PC-3 (cell line): ENCODE measurements around the gene SELENOK. TPM values are rescaled to one million over a fixed set of nuclear protein-coding genes. Genes with fewer than 3 reads are reported as not detected.

ENCODE experiments used
- ATAC-seq: fragments of 200-7000 bp; cut with Tn5 transposase; 2 replicates; pipeline ENCODE4 v1.9.1; 2020; ENCODE audit warnings: mild to moderate bottlenecking, moderate library complexity
- BruUV-seq: library from RNA; stranded (reverse); fragments of 400-500 nt; replicated peaks from 2 replicates; lab custom pipeline; 2021; lab: Mats Ljungman, UMichigan
- CTCF ChIA-PET: fragments of 300-600 bp; sonication (Branson Sonifier 250); formaldehyde crosslinking; loops from one replicate; lab custom pipeline; 2022; ENCODE audit warnings: antibody characterized with exemption; lab: Charles Lee
- POLR2A ChIA-PET: fragments of 300-600 bp; sonication (Branson Sonifier 250); formaldehyde crosslinking; loops from one replicate; lab custom pipeline; 2022; ENCODE audit warnings: antibody characterized with exemption; ENCODE audit not compliant: unreplicated experiment; lab: Charles Lee
- DNase-seq: peaks from one replicate; pipeline ENCODE4 v3.0.0-alpha.2; 2015
- H2AFZ ChIP-seq: fragments of 300-600 bp; sonication (generic); 2 replicates; pipeline ENCODE4 v1.6.0; 2016; ENCODE audit warnings: antibody characterized with exemption, low read length
- H3F3A ChIP-seq: fragments of 300-600 bp; sonication (generic); one replicate; pipeline ENCODE4 v1.6.0; 2017; ENCODE audit warnings: antibody characterized with exemption, low read length, control low read depth, mild to moderate bottlenecking; ENCODE audit not compliant: unreplicated experiment
- H3K27ac ChIP-seq: fragments of 300-600 bp; sonication (generic); 2 replicates; pipeline ENCODE4 v1.5.1; 2016; ENCODE audit warnings: mild to moderate bottlenecking, low read length
- H3K27me3 ChIP-seq: fragments of 300-600 bp; sonication (generic); 2 replicates; pipeline ENCODE4 v1.6.1; 2016; ENCODE audit warnings: low read length, mixed read lengths
- H3K36me3 ChIP-seq: fragments of 300-600 bp; sonication (generic); 2 replicates; pipeline ENCODE4 v1.6.1; 2016; ENCODE audit warnings: low read depth, mixed run types, low read length, mixed read lengths
- H3K4me1 ChIP-seq: fragments of 300-600 bp; sonication (generic); 2 replicates; pipeline ENCODE4 v1.5.1; 2016; ENCODE audit warnings: low read length; ENCODE audit not compliant: insufficient read depth
- H3K4me2 ChIP-seq: fragments of 300-600 bp; sonication (generic); 2 replicates; pipeline ENCODE4 v1.6.0; 2016; ENCODE audit warnings: low read length
- H3K4me3 ChIP-seq: fragments of 300-600 bp; sonication (generic); 2 replicates; pipeline ENCODE4 v1.5.1; 2016; ENCODE audit warnings: mild to moderate bottlenecking, low read length, mixed read lengths
- H3K79me2 ChIP-seq: fragments of 300-600 bp; sonication (generic); 2 replicates; pipeline ENCODE4 v1.6.1; 2017; ENCODE audit warnings: low read length, mixed read lengths
- H3K9ac ChIP-seq: fragments of 300-600 bp; sonication (generic); 2 replicates; pipeline ENCODE4 v1.6.0; 2016; ENCODE audit warnings: mild to moderate bottlenecking, low read length
- H3K9me2 ChIP-seq: fragments of 300-600 bp; sonication (generic); replicated peaks from 2 replicates; pipeline ENCODE4 v1.6.1; 2016; ENCODE audit warnings: mixed run types, low read length, mixed read lengths
- H3K9me3 ChIP-seq: fragments of 300-600 bp; sonication (generic); 2 replicates; pipeline ENCODE4 v1.6.1; 2016; ENCODE audit warnings: low read length, mixed read lengths
- H4K20me1 ChIP-seq: fragments of 300-600 bp; sonication (generic); 2 replicates; pipeline ENCODE4 v1.6.1; 2016; ENCODE audit warnings: low read length, mixed read lengths
- CTCF ChIP-seq: fragments of 300-600 bp; sonication (generic); conservative IDR thresholded peaks from 2 replicates; pipeline ENCODE4 v1.5.1; 2017; ENCODE audit warnings: antibody characterized with exemption, low read depth, mild to moderate bottlenecking, low read length
- EZH2 ChIP-seq: fragments of 300-600 bp; sonication (generic); IDR thresholded peaks from one replicate; pipeline ENCODE4 v1.6.1; 2017; ENCODE audit warnings: antibody characterized with exemption, mild to moderate bottlenecking, low read length; ENCODE audit not compliant: unreplicated experiment
- EZH2phosphoT487 ChIP-seq: fragments of 300-600 bp; sonication (generic); IDR thresholded peaks from 2 replicates; pipeline ENCODE4 v1.6.1; 2018; ENCODE audit warnings: mild to moderate bottlenecking, antibody characterized with exemption, low read length, borderline replicate concordance
- intact Hi-C: fragments of 100-400 bp; cut with micrococcal nuclease; formaldehyde crosslinking; loops from 2 replicates; pipeline ENCODE4 v1.9.0; 2023
- total RNA-seq: library from RNA; depleted of rRNA; stranded (reverse); fragments of >200 nt; gene quantifications from 2 replicates; pipeline ENCODE4 v1.2.3, GENCODE V29; 2014

Gene SELENOK
- total RNA-seq, 1 experiment from 2014 or later = 72.9 TPM

GRCh38 chr3:53884623-53885022, 7.0 kb downstream of the SELENOK start:
- Histone ChIP-seq H3K4me2 (no peak overlapping the region), H4K20me1 (0 out of 2 replicates have a peak, but pooled peaks cover 3% of the 10 kb centered on the region), H3K9me2 (no peaks in the 10 kb centered on the region), H3K36me3 (peaks cover 14% of the 10 kb centered on the region), H3K9me3 (no peaks in the 10 kb centered on the region), H3K4me3 (no peak overlapping the region), H3K27me3 (no peaks in the 10 kb centered on the region), H2AFZ (no peak overlapping the region), H3K4me1 (peaks cover 14% of the 10 kb centered on the region; the same call in 1 of the 2 replicates), H3K27ac (no peak overlapping the region), H3F3A (no peaks in the 10 kb centered on the region), H3K9ac (no peak overlapping the region), H3K79me2 (peaks cover 42% of the 10 kb centered on the region)
- ChIA-PET POLR2A (no interaction called here), CTCF (no interaction called here)
- no peak for TF ChIP-seq CTCF
- TF ChIP-seq EZH2phosphoT487 = no peak
- no peak for TF ChIP-seq EZH2
- DNase-seq (no peak), ATAC-seq (no peak)
- no TSS peak for BruUV-seq
- intact Hi-C loops = no loop called here

GRCh38 chr3:53883008-53883407, 8.7 kb downstream of the SELENOK start:
- DNase-seq (no peak), ATAC-seq (no peak)
- POLR2A ChIA-PET = no interaction called here
- Histone ChIP-seq H3K27me3 (no peaks in the 10 kb centered on the region), H3K4me3 (no peak overlapping the region), H3K9me2 (no peaks in the 10 kb centered on the region), H3F3A (no peaks in the 10 kb centered on the region), H3K79me2 (peaks cover 27% of the 10 kb centered on the region), H2AFZ (no peak overlapping the region), H3K9ac (no peak overlapping the region), H3K36me3 (peaks cover 28% of the 10 kb centered on the region), H3K4me1 (peaks cover 14% of the 10 kb centered on the region; the same call in 1 of the 2 replicates), H3K4me2 (no peak overlapping the region), H3K9me3 (no peaks in the 10 kb centered on the region), H4K20me1 (no peaks in the 10 kb centered on the region), H3K27ac (no peak overlapping the region)
- TF ChIP-seq CTCF (no peak), EZH2phosphoT487 (no peak), EZH2 (no peak)
- intact Hi-C loops = no loop called here
- CTCF ChIA-PET = no interaction called here
- BruUV-seq = no TSS peak

GRCh38 chr3:53881691-53882593, 9.7 kb downstream of the SELENOK start, which contains the start of gene ACTR8:
TSS of gene ACTR8 (minus strand) at chr3:53882152. CDS start at chr3:53882101, 51 bp downstream.
- BruUV-seq = TSS peak; percentile 52
- peaks cover 38% of the 10 kb centered on the region for H3K36me3 ChIP-seq

More at GRCh38 chr3:53881691-53882593, 9.7 kb downstream of the SELENOK start, which contains the start of gene ACTR8:
- no peaks in the 10 kb centered on the region for H3F3A ChIP-seq
- POLR2A ChIA-PET = no interaction called here
- H3K4me3 ChIP-seq = peak within 1 kb of the TSS; percentile 82
- peak within 1 kb of the TSS; percentile 12; the same call in 1 of the 2 replicates for H3K27ac ChIP-seq
- TF ChIP-seq EZH2 = no peak
- TF ChIP-seq EZH2phosphoT487 = no peak
- no peak for TF ChIP-seq CTCF
- intact Hi-C loops = no loop called here
- DNase-seq (peak; percentile 76), ATAC-seq (peak; percentile 88)
- H3K27me3 ChIP-seq = no peaks in the 10 kb centered on the region
- H3K9me2 ChIP-seq = no peaks in the 10 kb centered on the region
- H4K20me1 ChIP-seq = no peaks in the 10 kb centered on the region
- H3K4me1 ChIP-seq = peaks cover 14% of the 10 kb centered on the region; the same call in 1 of the 2 replicates
- H3K79me2 ChIP-seq = peaks cover 17% of the 10 kb centered on the region
- CTCF ChIA-PET = no interaction called here
- H2AFZ ChIP-seq = peak within 1 kb of the TSS; percentile 86
- H3K4me2 ChIP-seq = peak within 1 kb of the TSS; percentile 91
- H3K9ac ChIP-seq = peak within 1 kb of the TSS; percentile 79
- no peaks in the 10 kb centered on the region for H3K9me3 ChIP-seq
